Measurements from ENCODE around the gene KHNYN.

GRCh38 chr14:24429395-24430142 is at the start of gene KHNYN, which contains the start of gene CBLN3:
- peak; percentile 36; the same call in 1 of the 2 replicates for TF ChIP-seq MAX (IDR thresholded peaks at IDR 0.05)
- TF ChIP-seq CTCF (IDR thresholded peaks at IDR 0.05; ENCODE audit: control extremely low read depth in 1 of 3, insufficient read depth in 1 of 3, low read depth in 1 of 3, low read length in 3 of 3), result no peak
- TF ChIP-seq RFX5 (IDR thresholded peaks at IDR 0.05; ENCODE audit: borderline replicate concordance, low read depth, low read length), result no peak
- no peak for TF ChIP-seq ZNF274 (IDR thresholded peaks at IDR 0.05; ENCODE audit: borderline replicate concordance, extremely low read depth, low read length)
- no peak for TF ChIP-seq KDM1A (IDR thresholded peaks at IDR 0.05; ENCODE audit: borderline replicate concordance, low read length)
- peak in 1 of 2 experiments; percentile 85; a peak in 2 of 3 replicates for TF ChIP-seq POLR2A (IDR thresholded peaks at IDR 0.05; ENCODE audit: control extremely low read depth in 1 of 2, low read depth in 2 of 2, low read length in 2 of 2)
- no peak; the same call in 1 of the 2 replicates for TF ChIP-seq RBBP5 (IDR thresholded peaks at IDR 0.05; ENCODE audit: borderline replicate concordance, low read depth, low read length)
- no peak for TF ChIP-seq EZH2 (IDR thresholded peaks at IDR 0.05; ENCODE audit: low read depth, low read length, severe bottlenecking)
